Measurements from ENCODE around the gene VPS33B.

VPS33B gene

DNA sequence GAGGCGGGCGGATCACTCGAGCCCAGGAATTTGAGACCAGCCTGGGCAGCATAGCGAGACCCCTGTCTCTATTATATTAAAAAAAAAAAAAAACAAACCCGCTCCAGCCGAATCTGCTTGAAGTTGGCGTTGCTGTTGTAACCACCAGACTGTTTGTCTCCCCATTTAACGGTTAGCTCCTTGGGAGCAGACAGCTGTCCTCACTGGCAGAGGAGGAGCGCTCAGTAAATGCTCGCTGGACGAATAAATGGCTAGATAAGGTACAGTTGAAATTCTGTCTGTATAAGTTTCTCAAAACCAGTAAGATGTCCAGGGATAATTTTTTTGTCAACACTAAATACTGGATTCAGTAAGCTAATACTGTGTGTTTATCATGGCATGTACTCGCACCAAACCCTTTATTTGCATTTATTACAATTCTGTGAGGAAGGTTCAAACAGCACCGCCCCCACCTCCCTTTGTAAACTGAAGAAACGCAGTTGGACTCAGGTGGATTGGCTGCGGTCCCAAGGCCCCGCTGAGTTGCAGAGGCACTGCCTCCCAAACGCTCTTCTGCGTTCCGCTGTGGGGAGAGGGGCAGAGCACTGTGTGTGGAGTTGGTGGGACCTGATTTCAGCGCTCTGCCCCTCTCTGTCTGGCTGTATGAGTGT is 66.6 kb downstream of the VPS33B start:
- H3K36me3 ChIP-seq (ENCODE audit: control insufficient read depth in 2 of 2, insufficient read depth in 1 of 2, low read length in 2 of 2), result peaks cover 25 to 65% of the 10 kb centered on the region in 2 experiments
- H3K4me1 ChIP-seq (ENCODE audit: control insufficient read depth, insufficient read depth, low read length), result no peaks in the 10 kb centered on the region; the same call in 1 of the 2 replicates
- H3K4me3 ChIP-seq (ENCODE audit: low read depth, low read length), result peak overlapping the region; percentile 73
- peak overlapping the region; percentile 88 for H3K27ac ChIP-seq (ENCODE audit: extremely low read depth, low read depth, low read length)
- POLR2A ChIA-PET, result interaction anchor here (0.6 to 7.8 kb wide), 16 partner anchors 8 to 1782 kb away, joined by 3 to 179 read pairs (median 6); partner anchors contain the start of genes CIB1, GDPGP1, HDDC3 and MAN2A2
- CTCF ChIA-PET, result interaction anchor here (0.6 to 11.9 kb wide), 29 partner anchors 10 to 1208 kb away, joined by 3 to 163 read pairs (median 5); partner anchors contain the start of genes HDDC3, UNC45A and VPS33B
- no peaks in the 10 kb centered on the region for H3K9me3 ChIP-seq (ENCODE audit: control insufficient read depth, insufficient read depth, low read depth, low read length)
- TF ChIP-seq, protein P1, sequence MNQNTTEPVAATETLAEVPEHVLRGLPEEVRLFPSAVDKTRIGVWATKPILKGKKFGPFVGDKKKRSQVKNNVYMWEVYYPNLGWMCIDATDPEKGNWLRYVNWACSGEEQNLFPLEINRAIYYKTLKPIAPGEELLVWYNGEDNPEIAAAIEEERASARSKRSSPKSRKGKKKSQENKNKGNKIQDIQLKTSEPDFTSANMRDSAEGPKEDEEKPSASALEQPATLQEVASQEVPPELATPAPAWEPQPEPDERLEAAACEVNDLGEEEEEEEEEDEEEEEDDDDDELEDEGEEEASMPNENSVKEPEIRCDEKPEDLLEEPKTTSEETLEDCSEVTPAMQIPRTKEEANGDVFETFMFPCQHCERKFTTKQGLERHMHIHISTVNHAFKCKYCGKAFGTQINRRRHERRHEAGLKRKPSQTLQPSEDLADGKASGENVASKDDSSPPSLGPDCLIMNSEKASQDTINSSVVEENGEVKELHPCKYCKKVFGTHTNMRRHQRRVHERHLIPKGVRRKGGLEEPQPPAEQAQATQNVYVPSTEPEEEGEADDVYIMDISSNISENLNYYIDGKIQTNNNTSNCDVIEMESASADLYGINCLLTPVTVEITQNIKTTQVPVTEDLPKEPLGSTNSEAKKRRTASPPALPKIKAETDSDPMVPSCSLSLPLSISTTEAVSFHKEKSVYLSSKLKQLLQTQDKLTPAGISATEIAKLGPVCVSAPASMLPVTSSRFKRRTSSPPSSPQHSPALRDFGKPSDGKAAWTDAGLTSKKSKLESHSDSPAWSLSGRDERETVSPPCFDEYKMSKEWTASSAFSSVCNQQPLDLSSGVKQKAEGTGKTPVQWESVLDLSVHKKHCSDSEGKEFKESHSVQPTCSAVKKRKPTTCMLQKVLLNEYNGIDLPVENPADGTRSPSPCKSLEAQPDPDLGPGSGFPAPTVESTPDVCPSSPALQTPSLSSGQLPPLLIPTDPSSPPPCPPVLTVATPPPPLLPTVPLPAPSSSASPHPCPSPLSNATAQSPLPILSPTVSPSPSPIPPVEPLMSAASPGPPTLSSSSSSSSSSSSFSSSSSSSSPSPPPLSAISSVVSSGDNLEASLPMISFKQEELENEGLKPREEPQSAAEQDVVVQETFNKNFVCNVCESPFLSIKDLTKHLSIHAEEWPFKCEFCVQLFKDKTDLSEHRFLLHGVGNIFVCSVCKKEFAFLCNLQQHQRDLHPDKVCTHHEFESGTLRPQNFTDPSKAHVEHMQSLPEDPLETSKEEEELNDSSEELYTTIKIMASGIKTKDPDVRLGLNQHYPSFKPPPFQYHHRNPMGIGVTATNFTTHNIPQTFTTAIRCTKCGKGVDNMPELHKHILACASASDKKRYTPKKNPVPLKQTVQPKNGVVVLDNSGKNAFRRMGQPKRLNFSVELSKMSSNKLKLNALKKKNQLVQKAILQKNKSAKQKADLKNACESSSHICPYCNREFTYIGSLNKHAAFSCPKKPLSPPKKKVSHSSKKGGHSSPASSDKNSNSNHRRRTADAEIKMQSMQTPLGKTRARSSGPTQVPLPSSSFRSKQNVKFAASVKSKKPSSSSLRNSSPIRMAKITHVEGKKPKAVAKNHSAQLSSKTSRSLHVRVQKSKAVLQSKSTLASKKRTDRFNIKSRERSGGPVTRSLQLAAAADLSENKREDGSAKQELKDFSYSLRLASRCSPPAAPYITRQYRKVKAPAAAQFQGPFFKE (tag by site-specific recombination; IDR thresholded peaks at IDR 0.05; ENCODE audit: borderline replicate concordance), result no peak
- no peak for TF ChIP-seq KLF8 (tag by site-specific recombination; IDR thresholded peaks at IDR 0.05)
- TF ChIP-seq, protein P2, sequence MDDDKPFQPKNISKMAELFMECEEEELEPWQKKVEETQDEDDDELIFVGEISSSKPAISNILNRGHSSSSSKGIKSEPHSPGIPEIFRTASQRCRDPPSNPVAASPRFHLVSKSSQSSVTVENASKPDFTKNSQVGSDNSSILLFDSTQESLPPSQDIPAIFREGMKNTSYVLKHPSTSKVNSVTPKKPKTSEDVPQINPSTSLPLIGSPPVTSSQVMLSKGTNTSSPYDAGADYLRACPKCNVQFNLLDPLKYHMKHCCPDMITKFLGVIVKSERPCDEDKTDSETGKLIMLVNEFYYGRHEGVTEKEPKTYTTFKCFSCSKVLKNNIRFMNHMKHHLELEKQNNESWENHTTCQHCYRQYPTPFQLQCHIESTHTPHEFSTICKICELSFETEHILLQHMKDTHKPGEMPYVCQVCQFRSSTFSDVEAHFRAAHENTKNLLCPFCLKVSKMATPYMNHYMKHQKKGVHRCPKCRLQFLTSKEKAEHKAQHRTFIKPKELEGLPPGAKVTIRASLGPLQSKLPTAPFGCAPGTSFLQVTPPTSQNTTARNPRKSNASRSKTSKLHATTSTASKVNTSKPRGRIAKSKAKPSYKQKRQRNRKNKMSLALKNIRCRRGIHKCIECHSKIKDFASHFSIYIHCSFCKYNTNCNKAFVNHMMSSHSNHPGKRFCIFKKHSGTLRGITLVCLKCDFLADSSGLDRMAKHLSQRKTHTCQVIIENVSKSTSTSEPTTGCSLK (tag by site-specific recombination; IDR thresholded peaks at IDR 0.05), result no peak
- no peak for TF ChIP-seq SALL2 (tag by site-specific recombination; IDR thresholded peaks at IDR 0.05; ENCODE audit: borderline replicate concordance)
- no peak for TF ChIP-seq ZNF529 (tag by site-specific recombination; IDR thresholded peaks at IDR 0.05; ENCODE audit: insufficient replicate concordance)
- TF ChIP-seq ZNF175 (tag by site-specific recombination; IDR thresholded peaks at IDR 0.05), result no peak
- TF ChIP-seq MYNN (tag by site-specific recombination; IDR thresholded peaks at IDR 0.05; ENCODE audit: borderline replicate concordance), result no peak
- no peak for TF ChIP-seq ZBTB6 (tag by site-specific recombination; IDR thresholded peaks at IDR 0.05)
- TF ChIP-seq ZBTB17 (tag by site-specific recombination; IDR thresholded peaks at IDR 0.05), result no peak
- 0 out of 2 replicates have a peak, but pooled peaks have one; percentile 7 for TF ChIP-seq SP2 (tag by site-specific recombination; IDR thresholded peaks at IDR 0.05)
- TF ChIP-seq ZNF747 (tag by site-specific recombination; IDR thresholded peaks at IDR 0.05), result no peak
- TF ChIP-seq, protein P3, sequence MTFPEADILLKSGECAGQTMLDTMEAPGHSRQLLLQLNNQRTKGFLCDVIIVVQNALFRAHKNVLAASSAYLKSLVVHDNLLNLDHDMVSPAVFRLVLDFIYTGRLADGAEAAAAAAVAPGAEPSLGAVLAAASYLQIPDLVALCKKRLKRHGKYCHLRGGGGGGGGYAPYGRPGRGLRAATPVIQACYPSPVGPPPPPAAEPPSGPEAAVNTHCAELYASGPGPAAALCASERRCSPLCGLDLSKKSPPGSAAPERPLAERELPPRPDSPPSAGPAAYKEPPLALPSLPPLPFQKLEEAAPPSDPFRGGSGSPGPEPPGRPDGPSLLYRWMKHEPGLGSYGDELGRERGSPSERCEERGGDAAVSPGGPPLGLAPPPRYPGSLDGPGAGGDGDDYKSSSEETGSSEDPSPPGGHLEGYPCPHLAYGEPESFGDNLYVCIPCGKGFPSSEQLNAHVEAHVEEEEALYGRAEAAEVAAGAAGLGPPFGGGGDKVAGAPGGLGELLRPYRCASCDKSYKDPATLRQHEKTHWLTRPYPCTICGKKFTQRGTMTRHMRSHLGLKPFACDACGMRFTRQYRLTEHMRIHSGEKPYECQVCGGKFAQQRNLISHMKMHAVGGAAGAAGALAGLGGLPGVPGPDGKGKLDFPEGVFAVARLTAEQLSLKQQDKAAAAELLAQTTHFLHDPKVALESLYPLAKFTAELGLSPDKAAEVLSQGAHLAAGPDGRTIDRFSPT (tag by site-specific recombination; IDR thresholded peaks at IDR 0.05), result no peak
- TF ChIP-seq, protein P4, sequence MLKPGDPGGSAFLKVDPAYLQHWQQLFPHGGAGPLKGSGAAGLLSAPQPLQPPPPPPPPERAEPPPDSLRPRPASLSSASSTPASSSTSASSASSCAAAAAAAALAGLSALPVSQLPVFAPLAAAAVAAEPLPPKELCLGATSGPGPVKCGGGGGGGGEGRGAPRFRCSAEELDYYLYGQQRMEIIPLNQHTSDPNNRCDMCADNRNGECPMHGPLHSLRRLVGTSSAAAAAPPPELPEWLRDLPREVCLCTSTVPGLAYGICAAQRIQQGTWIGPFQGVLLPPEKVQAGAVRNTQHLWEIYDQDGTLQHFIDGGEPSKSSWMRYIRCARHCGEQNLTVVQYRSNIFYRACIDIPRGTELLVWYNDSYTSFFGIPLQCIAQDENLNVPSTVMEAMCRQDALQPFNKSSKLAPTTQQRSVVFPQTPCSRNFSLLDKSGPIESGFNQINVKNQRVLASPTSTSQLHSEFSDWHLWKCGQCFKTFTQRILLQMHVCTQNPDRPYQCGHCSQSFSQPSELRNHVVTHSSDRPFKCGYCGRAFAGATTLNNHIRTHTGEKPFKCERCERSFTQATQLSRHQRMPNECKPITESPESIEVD (tag by site-specific recombination; IDR thresholded peaks at IDR 0.05), result 0 out of 2 replicates have a peak, but pooled peaks have one; percentile 10
- TF ChIP-seq ZNF121 (tag by site-specific recombination; IDR thresholded peaks at IDR 0.05), result no peak
- peak; percentile 78 for TF ChIP-seq ZNF341 (tag by site-specific recombination; IDR thresholded peaks at IDR 0.05; ENCODE audit: low read depth)
- no peak for TF ChIP-seq KLF16 (tag by site-specific recombination; IDR thresholded peaks at IDR 0.05)
- TF ChIP-seq ZNF146 (tag by site-specific recombination; IDR thresholded peaks at IDR 0.05), result no peak
- TF ChIP-seq ZNF16 (tag by site-specific recombination; IDR thresholded peaks at IDR 0.05; ENCODE audit: low read depth), result no peak
- TF ChIP-seq ZBTB49 (tag by site-specific recombination; IDR thresholded peaks at IDR 0.05; ENCODE audit: low read depth), result no peak
- no peak for TF ChIP-seq KLF1 (tag by site-specific recombination; IDR thresholded peaks at IDR 0.05)
